NCI-H2081 treated with DMSO at 0.1 percent for 48 hours (cell line): Measurements from ENCODE around the gene APLNR.

Experiments used
- DNase-seq: peaks from one replicate; lab custom pipeline; 2025; lab: John Stamatoyannopoulos, UW

APLNR gene

DNA sequence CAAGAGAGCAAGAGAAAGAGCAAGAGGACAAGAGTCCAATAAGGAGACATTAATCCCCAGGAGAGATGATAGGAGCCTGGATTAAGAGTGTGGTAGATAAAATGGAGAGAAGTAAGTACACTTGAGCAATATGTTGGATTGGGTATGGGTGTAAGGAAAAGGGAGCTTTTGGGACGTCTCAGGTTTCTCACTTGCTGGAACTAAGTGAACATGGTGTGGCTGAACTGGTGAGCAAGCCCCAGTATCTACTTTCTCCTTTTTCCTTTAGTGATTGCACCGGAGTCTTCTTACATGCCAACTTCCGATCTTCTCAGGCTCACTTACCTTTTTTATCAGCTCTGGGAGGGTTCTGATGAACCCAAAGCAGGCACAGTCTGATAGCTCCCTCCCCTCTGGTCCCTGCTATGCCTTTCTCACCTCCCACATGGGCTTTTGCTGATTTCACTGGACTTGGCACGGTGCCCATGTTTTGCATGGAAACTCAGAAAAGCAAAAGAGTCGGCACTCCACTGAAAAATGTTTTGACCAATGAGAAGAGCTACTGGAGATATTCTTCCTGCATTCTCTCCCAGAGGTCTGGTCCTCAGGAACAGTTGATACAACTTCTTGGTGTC lies 14.5 kb upstream of the APLNR start:
- DNase-seq, result no peak

DNA sequence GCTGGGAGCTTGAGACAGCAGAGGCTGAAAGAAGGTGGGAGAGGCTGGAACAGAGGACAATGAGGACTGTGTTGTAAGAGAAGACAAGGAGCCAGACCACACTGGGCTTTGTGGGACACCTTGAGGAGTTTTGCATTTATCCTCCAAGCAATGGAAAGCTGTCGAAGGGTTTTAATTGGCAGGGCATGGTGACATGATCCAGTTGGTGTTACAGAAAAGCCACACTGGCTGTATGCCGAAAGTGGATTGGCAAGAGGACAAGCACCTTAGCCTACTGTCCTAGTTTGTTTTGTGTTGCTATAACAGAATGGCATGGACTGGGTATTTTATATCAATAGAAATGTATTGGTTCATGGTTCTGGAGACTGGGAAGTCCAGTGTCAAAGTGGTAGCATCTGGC lies 14.0 kb upstream of the APLNR start:
- DNase-seq, result no peak

DNA sequence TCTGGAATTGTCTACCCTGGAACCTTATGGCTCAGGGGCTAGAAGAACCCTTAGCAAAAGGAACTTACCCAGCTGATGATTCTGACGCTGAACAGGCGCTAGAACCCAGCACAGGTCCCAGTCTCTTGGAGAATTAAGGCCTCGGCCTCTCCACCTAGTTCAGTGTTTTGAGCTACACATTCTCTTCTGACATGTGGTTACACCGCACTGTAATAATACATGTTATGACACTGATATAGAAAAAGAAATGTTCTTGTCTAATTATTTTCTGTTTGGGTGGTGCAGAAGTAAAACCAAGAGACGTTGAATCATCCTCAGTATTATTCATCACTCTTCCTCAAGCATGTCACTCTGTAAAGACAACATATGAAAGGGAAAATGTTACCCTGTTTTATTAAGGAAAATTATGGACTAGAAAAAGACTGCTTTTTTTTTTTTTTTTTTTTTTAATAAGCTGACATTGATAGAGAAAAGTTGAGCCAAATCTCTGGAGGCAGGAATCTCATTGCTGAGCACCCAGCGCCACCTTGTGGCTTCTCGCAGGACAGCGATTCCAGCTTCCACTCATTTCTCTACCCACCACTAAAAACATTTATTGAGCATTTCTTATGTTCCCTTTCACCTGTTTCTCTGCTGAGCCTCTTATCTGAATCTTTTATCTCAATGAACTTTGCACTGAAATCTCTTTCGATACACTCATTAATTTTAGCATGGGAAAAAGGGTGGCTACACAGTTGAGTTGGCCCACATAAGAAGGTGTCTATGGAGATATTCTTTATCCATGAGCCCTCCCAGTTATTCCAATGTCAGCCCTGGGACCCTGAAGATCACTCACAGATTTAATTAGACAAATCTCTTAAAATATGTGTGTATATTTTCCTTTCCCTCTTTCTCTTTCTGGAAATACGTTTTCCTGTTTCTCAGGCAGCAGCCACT lies 12.6 kb upstream of the APLNR start:
- no peak for DNase-seq

DNA sequence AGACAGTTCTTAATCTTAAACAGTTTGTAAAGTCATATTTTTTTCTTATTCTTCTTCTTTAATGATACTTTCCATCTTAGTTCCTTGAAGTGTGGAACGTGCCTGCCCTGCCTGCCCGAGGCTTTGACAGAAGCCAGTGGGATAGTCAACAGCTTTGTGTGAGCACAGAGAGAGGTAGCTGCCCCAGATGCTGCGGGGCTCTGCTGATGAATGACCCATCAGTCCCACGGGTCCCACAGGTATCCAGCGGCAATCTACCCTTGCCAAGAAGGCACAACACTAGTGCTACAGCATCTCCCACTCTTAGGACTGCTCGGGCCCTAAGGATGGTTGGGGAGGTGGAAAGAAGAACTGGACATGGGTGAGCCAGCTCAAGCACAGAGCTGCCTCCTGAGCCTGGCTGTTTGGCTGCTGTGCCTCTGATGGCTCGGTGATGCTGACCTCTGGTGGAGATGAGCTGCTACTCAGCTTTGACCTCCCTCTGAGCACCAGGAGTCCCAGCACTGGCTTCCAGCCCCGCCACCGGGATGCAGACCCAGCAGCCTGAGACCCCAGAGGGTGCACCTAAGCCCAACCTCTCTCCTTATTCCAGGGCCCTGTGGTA lies 11.8 kb upstream of the APLNR start:
- DNase-seq, result no peak

DNA sequence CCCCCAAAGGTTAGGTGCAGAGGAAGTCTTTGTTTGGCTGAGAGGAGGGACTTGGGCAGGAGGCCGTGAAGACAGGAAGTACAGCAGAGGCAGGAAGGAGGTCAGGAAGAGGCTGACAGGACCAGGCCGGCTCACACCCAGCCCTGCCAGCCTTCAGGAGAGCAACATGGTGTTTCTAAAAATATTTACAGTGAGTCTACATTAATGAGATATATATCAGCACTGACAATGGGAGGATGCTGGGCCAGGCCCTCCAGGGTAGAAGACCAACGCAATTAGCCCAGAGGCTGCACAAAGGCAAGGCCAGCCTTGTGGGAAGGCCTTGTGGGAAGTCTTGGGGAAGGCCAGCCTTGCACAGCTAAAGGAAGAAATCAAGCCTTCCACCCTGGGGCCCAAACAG lies 7.9 kb upstream of the APLNR start:
- no peak for DNase-seq

DNA sequence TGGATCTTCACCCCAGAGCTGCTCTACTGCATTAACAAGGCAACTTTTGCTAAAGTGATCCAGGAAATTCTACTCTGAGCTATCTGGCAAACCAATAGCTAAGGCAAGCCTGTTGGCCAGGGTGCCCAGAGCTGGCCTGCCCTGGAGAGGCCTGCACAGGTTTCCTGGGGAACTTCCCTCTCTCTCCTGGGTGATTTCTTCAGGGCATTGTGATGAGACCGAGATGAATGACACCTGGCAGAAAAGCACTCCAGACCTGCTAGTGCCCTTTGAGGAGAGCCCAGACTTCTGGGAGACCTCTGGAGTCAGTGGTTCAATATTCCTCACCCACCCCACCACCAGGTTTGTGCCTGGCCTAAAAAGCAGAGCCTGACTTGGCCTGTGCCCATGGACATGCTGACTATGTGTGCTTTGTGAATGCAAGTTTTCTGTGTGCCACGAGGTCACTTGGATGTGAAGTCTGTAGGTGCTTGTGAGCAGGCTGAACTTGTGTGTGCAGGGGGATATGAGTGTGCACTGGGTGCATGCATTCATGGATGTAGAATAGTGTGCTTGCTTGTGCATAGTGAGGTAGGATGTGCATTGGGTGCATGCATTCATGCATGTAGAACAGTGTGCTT lies 4.4 kb upstream of the APLNR start:
- no peak for DNase-seq

DNA sequence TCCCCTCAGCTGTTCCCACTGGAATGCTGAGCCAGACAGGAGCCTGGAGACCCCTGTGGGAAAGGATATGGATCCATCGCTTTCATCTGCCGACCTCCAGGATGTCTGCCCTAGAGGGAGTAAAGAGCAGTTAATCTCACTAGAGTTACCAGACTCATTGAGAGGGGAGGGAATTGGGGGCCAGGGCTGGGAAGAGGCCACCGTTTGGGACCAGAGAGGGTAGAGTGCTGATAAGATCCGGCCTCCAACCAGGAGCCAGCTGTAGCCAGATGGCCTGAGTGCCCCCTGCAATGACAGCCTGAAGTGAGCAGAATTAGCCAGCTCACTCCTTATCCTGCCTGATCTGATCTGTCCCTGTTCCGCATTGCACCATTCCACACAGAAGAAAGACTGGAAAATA lies 3.7 kb upstream of the APLNR start:
- no peak for DNase-seq

DNA sequence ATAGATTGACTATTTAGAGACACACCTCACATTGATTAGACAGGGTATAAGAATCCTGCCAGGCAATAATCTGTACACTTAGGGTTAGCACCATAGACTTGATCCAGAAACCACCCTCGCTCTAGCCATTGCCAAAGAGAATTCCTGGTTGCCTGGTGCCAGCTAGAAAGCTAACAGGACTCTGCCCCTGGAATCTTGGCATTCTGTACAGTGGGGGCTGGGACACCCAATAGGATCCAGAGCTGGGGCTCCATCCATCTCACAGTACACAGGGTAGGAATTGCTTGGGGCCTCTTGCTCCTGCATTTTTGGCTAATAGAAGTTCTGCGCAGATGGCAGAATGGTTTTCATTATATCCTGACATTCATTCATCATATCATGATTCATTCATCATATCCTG lies 3.0 kb upstream of the APLNR start:
- no peak for DNase-seq

DNA sequence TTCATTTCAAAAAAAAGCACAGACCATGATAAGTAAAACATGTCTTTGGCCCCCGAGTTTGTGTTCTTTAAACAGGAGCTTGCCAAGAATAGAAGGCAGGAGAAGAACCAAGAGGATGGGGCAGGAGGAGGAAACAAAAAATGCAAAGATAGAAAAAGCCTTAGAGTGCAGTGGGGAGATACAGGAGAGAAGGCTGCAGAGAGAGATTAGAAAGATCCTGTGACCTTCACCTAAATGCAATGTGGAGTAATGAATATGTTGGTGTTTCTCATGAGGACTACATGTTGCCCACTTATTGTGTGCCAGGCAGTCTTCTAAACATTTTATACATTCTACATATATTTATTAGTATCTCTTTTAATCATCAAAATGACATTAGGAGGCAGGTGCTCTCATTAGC lies 2.3 kb upstream of the APLNR start:
- no peak for DNase-seq

DNA sequence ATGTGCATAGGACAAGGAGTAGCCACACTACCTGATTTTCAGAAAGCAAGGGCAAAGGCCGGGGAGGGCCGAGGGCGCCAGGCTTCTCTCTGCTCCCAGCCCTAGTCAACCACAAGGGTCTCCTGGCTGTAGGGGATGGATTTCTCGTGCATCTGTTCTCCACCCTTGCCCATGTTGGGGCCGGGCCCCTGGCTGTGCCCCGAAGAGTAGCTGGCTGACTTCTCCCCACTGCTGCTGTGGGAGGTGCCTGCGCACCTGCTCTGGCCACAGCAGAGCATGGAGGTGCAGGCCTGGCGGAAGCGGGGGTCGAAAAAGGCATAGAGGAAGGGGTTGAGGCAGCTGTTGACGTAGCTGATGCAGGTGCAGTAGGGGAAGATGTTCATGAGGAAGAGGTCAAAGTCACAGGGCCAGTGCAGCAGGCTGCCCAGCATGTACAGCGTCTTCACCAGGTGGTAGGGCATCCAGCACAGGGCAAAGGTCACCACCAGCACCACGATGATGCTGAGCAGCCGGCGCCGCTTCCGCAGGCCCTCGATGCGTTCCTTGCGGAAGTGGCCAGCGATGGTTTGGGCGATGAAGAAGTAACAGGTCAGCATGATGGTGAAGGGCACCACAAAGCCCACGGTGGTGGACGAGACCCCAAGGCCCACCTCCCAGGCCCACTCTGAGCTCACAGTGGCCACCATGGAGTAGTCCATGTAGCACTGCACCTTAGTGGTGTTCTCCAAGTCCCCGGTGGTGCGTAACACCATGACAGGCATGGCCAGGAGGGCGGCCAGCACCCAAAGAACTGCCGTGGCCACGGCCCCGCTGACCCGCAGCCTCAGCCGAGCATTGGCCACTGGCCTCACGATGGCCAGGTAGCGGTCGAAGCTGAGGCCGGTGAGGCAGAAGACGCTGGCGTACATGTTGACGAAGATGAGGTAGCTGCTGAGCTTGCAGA lies 1.0 kb downstream of the APLNR start:
- DNase-seq, result no peak

DNA sequence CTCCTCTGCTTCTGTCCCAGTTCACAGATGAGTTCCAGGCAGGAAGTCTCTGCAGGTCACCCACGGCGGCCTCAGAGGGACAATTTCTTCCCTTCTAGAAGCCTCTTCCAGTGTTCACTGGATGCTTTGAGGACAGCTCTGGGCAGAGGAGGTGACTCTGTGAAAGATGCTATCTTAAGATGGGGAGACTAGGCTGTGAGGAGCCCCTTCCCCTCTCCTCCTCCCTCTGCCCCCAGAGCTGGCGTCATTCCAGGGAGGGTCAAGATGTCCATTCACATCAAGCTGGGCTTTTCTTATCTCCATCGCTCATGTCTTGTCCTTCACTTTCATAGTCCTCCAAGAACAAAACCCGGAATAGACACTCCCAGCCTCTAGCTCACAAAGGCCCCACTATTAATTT lies 3.3 kb downstream of the APLNR start:
- no peak for DNase-seq

DNA sequence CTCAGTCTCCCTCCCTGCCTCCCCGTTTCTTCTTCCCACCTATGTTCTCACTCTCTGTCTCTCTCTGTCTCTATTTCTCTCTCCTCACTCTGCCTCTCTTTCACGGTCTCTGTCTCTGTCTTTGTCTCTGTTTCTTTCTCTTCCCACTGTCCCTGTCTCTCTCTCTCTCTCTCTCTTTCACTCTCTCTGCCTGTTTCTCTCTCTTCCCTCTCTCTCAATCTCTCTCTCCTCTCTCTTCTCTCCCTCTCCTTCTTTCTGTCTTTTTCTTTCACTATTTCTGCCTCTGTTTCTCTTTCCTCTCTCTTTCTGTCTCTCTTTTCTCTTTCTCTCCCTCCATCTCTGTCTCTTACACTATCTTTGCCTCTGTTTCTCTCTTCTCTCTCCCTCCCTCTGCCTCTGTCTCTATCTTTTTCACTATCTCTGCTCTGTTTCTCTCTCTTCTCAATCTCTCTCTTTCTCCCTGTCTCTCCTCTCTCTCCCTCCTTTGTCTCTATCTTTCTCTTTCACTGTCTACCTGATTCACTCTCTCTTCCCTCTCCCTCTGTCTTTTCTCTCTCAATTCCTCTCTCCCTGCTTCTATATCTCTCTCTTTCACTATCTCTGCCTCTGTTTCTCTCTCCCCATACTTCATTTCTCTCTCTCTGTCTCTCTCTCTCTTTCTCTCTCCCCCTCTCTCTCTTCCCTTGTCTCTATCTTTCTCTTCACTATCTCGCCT lies 5.4 kb downstream of the APLNR start:
- no peak for DNase-seq

DNA sequence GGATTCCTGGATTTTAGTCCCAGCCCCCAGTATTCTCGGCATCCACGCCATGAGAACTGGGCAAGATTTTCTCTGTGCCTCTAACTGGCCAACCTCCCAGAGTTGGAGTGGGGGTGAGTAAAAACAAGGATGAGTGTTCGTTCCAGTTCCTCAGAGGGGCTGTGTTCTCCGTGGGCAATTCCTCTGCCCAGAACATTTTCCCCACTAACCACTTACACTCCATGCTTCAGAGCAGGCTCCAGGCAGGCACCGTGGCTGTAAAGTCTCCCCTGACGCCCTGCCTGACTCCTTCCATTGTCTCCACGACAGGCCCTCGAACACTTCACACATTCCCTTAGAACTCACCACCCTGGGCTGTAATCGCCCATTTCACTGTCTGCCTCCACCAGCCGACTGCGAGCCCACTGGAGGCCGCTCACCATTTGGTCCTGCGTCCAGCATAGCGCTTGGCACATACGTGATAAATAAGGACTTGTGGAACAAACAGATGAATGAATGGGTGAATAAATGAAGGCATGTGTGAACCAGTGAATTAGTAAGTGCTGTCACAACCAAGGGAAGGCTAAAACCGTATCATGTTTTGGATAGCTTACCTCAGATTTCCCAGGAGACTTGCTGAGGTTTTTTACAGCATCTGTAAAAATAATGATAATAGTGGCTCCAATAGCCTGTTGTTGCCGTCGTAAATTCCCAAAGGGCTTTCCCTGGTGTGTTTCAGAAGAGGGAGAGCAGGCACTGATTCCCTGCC lies 6.1 kb downstream of the APLNR start:
- no peak for DNase-seq

DNA sequence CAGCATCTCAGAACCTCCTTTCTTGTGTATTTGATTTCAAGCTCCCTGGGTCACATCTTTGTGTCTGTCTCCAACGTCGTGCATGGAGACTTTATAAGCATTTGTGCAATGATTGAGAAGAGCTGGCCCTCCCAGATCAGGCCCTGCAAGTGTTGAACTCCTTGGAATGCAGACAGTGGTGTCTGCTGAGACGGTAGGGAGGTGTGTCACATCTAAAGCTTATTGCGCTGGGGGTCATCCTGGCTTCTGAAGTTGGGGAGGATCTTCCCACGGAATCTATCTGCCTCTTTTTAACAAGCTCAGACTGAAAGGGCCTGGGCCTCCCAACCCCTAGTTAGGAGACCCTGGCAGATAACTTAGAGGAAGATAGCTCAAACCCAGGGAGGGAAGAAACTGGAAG lies 6.7 kb downstream of the APLNR start:
- no peak for DNase-seq

DNA sequence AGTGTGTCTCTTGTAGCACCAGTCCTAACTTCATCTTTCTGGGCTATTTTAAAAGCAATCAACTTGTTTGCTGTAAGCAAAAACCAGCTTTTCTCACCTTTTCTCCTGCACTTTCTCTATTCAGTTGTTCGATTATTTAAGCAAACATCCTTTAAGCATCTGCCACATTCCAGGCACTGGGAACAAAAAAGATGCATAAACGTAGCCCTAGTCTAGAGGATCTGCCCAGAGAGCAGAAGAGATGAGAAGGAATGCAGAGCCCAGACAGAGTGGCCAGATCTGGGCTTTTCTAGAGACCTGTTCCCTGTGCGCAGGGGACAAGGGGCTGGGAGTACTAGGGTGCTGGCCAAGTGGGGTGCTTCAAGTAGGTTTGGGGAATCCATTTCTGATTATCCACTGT lies 8.4 kb downstream of the APLNR start:
- no peak for DNase-seq

DNA sequence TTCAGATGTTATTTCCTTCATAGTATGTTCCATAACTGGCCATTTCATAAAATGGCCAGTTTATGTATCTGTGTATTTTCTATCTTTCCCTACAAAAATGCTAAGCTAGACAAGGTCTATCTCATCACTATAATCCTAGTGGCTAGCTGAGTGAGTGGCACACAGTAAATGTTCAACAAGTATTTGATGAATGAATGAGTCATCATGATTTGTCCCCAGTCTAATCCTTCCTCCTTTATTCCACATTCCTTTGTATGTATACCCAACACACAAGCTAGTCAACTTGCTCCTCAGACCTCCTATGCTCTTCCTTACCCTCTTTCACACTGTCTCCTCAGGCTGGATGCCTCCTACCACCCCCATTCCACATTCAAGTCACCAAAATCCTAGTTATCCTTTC lies 12.5 kb downstream of the APLNR start:
- DNase-seq, result no peak

DNA sequence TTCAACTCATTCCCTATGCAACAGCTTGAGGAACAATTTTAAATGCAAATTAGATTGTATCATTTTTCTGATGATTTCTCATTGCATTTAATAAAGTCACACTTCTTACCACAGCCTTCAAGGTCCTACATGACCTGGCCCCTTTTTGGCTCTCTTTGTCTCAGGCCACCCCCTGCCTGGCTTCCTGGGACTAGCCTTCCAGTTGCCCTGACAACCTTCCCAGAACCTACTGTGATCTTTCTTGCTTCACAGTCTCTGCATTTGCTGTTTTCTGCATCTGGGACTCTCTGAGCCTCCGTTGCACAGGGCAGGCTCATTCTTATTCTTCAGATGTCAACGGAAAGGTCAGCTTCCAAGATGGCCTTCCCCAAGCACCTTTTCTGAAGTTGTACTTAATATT lies 12.9 kb downstream of the APLNR start:
- no peak for DNase-seq

DNA sequence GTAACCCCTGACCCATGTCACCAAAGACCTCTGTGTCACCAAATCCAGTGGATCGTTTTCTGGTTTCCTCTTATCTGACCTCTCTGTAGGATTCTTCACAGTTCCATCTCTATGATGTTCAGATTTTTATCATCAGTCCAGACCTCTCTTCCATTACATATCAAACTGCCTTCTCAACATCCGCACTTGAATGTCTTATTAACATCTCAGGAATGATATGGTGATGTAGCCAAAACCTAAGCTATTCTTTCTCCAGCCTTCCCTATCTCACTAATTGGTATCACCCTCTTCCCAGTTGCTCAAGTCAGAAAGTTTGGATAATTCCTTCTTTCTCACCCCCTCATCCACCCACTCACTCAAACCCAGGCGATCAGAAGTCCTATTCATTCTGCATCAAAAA lies 13.4 kb downstream of the APLNR start:
- DNase-seq, result no peak

DNA sequence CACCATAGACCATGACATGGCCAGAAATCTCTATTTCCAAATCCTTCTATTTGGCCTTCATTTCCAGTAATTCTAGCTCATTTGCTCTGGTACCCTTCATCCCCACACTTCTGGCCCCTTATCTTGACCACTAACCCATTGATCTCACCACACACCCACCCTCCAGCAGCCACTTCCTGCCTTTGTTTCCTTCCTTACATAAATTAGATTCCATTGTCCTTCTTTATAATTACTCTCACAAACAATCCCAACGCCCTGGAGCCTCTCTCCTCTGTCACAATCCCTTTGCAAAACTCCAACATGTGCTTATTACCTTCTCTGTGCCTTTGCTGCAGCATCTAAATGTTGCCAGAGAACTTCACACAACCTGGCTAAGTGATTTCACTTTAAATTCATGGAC lies 14.8 kb downstream of the APLNR start:
- DNase-seq, result no peak

DNA sequence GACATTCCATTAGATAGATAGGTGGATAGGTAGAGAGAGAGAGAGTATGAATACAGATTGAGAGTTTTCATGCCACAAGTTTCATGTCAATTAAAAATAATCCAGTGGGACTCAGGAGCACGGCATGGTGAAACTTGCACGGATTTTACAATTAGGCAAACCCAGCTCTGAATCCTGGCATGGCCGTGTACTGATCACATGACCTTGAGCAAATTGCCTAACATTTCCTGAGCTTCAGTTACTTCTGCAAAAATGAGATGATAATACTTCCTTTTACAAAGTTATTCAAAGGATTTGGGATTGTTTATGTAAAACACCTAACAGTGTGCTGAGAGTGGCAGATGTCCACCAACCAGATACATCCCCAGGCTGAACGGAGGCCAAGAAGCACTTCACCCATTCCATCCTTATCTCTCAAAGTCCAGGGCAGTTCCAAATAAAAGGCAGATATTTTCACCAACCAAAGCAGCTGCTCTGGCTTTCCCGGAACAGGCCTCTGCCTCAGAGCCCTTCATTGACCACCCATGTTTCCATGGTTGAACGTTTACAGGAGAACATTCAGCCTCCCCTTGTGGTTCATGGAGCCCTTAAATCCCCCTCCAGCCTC lies 17.9 kb downstream of the APLNR start:
- DNase-seq, result no peak
